Uterus (tissue), 2 donors: Measurements from ENCODE around the gene DRC3.

Experiments
- CTCF ChIP-seq, 4 experiments: fragments of 200-600 bp in 2 of 4; fragments of 450-650 bp in 2 of 4; sonication (generic) in 2 of 4; IDR thresholded peaks; one replicate each; pipeline ENCODE4 v1.5.1; 2016 to 2019; ENCODE audit warnings: antibody characterized with exemption in 4 of 4, mild to moderate bottlenecking in 2 of 4, moderate library complexity in 1 of 4
- POLR2A ChIP-seq, 2 donors: fragments of 450-650 bp; IDR thresholded peaks; one replicate each; pipeline ENCODE4 v1.6.1; 2016; ENCODE audit warnings: antibody characterized with exemption in 2 of 2, mild to moderate bottlenecking in 1 of 2, moderate library complexity in 1 of 2

- TF ChIP-seq CTCF (IDR thresholded peaks at IDR 0.05) (no peak), POLR2A (IDR thresholded peaks at IDR 0.05) (no peak)
These were observed 35.3 kb upstream of the DRC3 start for GRCh38 chr17:17937201-17937853.
